AG09319 (cell line): ENCODE data around the gene MBP.
"Not testable (repeated sequence)": the region's sequence is repeated elsewhere in the genome, so short reads cannot be mapped to it uniquely, and the experiment has no call there.

Source experiments
- DNase-seq: peaks from one replicate; pipeline ENCODE4 v3.0.0-alpha.2; 2010; ENCODE audit warnings: low read depth; ENCODE audit errors: extremely low read depth
- TF ChIP-seq, protein P1 (sequence below): IDR thresholded peaks from 2 replicates; pipeline ENCODE4 v1.5.1; 2011; ENCODE audit warnings: low read depth, mild to moderate bottlenecking, inconsistent platforms, low read length, moderate library complexity

The MBP gene

DNA sequence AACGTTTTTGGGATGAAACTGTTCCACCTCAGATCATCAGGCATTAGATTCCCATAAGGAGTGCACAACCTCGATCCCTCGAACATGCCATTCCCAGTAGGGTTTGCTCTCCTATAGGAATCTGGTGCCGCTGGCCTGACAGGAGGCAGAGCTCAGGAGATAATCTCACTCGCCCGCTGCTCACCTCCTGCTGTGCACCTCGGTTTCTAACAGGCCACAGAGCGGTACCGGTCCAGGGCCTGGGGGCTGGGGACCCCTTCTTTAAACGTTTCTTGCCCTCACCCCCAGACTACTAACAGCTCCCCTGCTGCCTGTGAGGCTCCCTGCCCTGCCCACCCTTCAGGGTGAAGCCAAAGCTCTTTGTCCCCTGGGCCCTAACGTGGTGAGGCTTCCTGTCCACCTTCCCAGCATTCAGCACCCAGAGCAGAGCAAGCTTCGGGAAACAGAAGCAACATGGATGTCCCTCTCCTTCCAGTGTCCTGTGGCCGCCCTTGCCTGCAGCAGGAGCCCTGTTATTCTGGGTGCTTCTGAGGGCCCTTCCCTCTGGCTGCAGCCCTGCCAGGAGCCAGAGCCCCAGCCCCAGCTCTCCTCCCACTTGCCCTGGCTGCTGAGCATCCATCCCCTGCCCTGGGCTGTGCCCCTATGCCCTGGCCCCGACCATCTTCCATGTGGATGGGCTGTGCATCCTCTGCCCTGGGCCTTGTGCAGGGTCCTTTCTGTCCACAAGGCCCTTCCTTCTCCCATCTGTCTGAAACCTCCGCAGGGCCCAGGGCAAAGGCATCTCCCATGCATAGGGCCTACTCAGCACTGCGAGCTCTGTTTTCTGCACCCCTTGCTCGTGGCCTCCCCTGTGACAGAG is 140.1 kb downstream of the MBP start:
- DNase-seq: no peak
- TF ChIP-seq, protein P1, sequence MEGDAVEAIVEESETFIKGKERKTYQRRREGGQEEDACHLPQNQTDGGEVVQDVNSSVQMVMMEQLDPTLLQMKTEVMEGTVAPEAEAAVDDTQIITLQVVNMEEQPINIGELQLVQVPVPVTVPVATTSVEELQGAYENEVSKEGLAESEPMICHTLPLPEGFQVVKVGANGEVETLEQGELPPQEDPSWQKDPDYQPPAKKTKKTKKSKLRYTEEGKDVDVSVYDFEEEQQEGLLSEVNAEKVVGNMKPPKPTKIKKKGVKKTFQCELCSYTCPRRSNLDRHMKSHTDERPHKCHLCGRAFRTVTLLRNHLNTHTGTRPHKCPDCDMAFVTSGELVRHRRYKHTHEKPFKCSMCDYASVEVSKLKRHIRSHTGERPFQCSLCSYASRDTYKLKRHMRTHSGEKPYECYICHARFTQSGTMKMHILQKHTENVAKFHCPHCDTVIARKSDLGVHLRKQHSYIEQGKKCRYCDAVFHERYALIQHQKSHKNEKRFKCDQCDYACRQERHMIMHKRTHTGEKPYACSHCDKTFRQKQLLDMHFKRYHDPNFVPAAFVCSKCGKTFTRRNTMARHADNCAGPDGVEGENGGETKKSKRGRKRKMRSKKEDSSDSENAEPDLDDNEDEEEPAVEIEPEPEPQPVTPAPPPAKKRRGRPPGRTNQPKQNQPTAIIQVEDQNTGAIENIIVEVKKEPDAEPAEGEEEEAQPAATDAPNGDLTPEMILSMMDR: no peak

DNA sequence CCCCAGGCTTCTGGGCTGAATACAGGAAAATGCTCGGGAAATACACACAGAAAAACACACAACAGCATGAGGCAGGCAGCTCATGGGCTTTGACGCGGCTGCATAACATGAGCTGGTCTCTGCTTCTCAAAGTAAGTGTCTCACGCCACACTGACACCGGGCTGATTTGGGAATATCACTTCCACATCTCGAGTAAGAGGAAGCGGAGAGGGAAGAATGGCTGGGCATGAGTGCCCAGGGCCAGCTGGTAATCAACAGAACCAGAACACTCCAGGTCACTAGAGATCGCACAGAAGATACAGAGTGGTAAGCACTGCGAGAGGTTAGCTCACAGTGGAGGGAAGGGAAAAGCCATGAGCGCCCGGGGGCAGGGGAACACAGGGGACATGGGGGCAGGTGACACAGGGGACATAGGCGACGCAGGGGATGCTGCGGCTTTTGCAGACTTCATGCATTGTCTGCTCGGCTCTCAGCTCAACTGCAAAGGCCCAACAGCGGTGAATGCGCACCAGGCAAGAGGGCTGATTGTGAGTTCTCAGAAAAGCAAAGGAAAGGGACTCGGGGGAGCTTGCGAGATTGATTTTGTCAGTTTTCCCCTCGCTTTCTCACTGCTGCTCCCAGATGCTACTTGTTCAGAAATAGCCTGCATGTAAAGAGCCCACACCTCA is 141.4 kb downstream of the MBP start:
- TF ChIP-seq, protein P1: no peak
- DNase-seq: no peak

DNA sequence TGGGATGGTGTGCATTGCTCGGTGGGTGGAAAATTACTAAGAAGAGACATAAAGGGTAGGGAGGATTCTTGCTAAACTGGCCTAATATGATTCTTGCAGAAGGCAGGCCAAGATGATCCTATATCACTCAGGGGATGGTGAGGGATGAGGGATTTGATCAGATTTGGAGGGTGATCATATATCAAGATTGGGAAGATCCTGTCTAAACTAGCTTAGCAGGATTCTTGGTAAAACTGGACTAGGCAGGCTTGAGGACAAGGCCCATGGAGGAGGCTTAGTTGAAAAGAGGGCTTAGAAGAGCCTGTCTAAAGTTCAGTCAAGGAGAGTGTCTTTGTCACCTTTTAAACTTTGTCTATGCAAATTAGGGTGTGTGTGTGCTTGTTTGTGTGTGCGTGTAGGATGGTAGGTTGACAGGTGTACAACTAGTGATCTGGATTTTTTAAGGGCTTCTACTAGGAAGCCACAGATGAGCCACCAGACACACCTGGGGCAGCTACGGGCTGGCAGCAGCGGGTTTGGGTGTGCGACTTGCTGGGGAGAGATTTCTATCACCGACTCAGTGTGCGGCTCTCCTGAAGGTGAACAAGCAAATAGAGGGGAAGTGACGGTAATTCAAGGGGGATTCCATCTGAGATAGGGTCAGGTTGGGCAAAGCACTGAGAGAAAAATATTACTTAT is 142.1 kb downstream of the MBP start:
- not testable (repeated sequence) for DNase-seq

DNA sequence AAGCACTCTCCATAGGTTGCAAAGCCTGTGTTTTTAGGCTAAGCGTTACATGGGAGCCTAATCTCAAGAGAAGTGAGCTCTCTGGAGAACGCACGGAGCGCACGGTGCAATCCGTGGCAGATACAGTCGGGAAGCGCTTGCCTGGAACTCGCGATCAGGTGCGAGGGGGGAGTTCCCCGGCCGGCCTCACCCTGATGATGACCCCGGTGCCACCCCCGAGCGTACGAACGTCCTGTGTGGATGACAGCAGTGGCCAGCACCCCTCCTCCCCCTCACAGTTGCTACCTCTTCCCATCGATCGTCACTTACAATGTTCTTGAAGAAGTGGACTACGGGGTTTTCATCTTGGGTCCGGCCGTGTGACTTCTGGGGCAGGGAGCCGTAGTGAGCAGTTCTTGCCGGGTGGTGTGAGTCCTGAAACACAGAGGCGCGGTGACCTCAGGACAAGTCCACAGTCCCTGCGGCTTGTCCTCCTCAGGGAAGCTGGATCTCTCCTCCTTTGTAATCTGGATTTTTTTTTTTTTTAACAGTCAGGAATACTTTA is 142.9 kb downstream of the MBP start:
- TF ChIP-seq, protein P1: no peak
- no peak for DNase-seq

DNA sequence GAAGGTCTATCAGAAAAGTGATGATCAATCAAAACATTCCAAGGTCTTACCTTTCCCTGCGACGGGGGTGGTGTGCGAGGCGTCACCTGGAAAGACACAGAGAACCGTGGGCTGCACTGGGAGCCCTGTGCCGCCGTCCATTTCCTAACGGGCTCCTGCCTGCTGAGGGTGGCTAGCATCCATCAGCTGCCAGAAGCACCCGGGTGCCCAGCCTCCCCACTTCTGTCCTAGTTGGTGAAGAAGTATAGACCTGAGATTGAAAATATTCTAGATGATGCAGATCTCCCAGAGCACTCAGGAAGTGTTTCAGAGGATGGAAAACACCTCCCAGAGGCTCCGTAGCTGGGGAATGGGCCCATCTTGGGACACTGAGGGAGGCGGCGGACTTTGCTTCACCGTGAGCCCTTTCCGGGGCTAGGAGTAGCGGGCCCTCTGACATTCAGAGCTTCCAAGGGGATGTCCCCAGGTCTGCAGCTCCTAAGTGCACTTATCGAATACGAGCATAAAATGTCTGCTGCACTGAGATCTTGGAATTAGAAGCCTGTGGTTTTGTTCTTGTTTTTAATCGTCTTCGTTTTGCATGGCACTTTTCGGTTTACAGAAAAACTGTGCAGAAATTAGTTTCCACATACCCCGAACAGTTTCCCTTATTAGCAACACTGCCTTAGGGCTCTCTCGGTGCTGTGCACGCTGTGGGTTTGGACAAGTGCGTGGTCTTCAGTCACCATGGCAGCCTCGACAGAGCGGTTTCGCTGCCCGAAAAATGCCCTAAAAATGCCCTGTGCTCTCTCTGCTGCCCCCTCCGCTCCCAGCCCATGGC is 143.5 kb downstream of the MBP start:
- TF ChIP-seq, protein P1: no peak
- no peak for DNase-seq

DNA sequence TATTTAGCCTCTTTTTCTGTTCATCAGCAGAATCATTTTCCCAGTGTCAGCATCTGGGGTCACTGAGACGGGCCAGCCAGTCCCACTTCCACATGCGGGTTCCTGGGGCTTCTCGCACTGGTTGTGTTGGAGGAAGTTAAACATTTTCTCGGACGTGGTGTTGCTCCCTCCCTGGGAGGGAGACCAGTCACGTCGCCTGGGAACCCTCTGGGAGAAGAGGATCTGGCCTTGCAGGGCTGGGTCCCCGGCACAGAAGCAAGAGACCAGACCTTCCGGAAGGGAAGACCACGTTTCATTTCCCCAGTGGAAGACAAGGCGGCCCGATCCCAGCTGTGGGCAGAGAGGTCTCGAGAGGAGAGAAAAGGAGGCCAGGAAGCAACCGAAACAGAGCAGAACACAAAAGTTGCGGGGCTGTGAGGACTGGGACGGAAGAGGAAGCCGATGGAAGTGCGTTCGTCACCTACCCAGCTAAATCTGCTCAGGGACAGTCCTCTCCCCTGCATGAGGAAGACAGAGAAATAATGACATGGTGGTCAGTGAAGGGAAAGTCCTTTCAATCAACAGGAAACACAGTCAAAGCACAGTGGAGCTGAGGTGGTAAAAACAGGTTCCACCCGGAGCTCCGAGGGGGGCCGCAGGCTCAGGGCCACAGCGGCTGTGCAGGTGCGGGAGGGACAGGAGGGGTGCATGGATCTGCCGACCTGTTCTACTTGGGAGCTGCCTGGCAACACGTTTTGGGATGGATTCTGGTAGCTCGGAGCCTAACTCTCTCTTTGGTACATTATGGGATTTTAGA is 144.4 kb downstream of the MBP start:
- no peak for DNase-seq
- TF ChIP-seq, protein P1: no peak

DNA sequence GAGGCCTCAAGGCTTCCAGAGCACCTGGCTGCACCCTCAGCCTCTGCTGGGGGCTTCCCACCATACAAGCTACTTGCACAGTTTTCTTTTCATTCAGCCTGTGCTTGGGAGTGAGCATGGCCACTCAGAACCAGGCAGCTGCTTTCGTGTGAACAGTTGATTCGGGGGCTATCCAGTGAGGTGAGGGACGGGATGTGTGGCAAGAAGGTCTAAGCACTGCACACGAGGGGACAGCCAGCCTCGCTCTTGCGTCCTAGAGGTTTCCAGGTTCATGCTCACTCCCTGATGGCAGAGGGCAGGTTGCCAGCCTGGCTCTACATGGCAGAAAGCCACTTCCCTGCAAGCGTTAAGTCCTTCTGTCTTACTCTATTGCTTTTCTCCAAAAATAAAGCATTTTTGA is 146.2 kb downstream of the MBP start:
- TF ChIP-seq, protein P1: no peak
- DNase-seq: no peak
